Testis (tissue), 2 donors: ENCODE results near the gene INTS3.

ENCODE experiments used
- POLR2A ChIP-seq: fragments of 450-650 bp; IDR thresholded peaks from one replicate; pipeline ENCODE4 v1.6.1; 2017; ENCODE audit warnings: antibody characterized with exemption, mild to moderate bottlenecking, moderate library complexity
- TF ChIP-seq, protein P1 (sequence below), 3 experiments: fragments of 450-650 bp in 2 of 3; fragments of 200-600 bp in 1 of 3; sonication (generic) in 1 of 3; IDR thresholded peaks; one replicate each; pipeline ENCODE4 v1.5.1; 2016 to 2019; ENCODE audit warnings: antibody characterized with exemption in 3 of 3, mild to moderate bottlenecking in 2 of 3, moderate library complexity in 1 of 3

GRCh38 chr1:153750026-153750995 lies 22.5 kb downstream of the INTS3 start:
- TF ChIP-seq, protein P1, sequence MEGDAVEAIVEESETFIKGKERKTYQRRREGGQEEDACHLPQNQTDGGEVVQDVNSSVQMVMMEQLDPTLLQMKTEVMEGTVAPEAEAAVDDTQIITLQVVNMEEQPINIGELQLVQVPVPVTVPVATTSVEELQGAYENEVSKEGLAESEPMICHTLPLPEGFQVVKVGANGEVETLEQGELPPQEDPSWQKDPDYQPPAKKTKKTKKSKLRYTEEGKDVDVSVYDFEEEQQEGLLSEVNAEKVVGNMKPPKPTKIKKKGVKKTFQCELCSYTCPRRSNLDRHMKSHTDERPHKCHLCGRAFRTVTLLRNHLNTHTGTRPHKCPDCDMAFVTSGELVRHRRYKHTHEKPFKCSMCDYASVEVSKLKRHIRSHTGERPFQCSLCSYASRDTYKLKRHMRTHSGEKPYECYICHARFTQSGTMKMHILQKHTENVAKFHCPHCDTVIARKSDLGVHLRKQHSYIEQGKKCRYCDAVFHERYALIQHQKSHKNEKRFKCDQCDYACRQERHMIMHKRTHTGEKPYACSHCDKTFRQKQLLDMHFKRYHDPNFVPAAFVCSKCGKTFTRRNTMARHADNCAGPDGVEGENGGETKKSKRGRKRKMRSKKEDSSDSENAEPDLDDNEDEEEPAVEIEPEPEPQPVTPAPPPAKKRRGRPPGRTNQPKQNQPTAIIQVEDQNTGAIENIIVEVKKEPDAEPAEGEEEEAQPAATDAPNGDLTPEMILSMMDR (IDR thresholded peaks at IDR 0.05) = peak in 1 of 3 experiments; percentile 34
- TF ChIP-seq POLR2A = no peak
